Renal cortex interstitium (tissue), 11 donors: ENCODE measurements around the gene FLNC. TPM values are rescaled to one million over a fixed set of nuclear protein-coding genes. Genes with fewer than 3 reads are reported as not detected.

Experiments used
- DNase-seq, 11 donors: peaks; one replicate each; pipeline ENCODE4 v3.0.0-alpha.2; 2013; ENCODE audit warnings: low read depth in 9 of 11, low spot score in 4 of 11; ENCODE audit errors: extremely low read depth in 1 of 11
- polyA plus RNA-seq, 3 donors: library from polyadenylated mRNA; unstranded; fragments of 120-200 nt; gene quantifications; one replicate each; pipeline ENCODE4 v1.2.1, GENCODE V29; 2013; ENCODE audit not compliant: insufficient read length in 3 of 3

FLNC gene
- polyA plus RNA-seq, 3 donors = 11.2 to 23.6 (median 17.8) TPM

GRCh38 chr7:128902761-128903585 lies 72.8 kb downstream of the FLNC start:
- no peak for DNase-seq

GRCh38 chr7:128903621-128904361 lies 73.6 kb downstream of the FLNC start:
- no peak for DNase-seq

- no peak for DNase-seq
These were observed 74.4 kb downstream of the FLNC start for GRCh38 chr7:128904381-128905197.

DNA sequence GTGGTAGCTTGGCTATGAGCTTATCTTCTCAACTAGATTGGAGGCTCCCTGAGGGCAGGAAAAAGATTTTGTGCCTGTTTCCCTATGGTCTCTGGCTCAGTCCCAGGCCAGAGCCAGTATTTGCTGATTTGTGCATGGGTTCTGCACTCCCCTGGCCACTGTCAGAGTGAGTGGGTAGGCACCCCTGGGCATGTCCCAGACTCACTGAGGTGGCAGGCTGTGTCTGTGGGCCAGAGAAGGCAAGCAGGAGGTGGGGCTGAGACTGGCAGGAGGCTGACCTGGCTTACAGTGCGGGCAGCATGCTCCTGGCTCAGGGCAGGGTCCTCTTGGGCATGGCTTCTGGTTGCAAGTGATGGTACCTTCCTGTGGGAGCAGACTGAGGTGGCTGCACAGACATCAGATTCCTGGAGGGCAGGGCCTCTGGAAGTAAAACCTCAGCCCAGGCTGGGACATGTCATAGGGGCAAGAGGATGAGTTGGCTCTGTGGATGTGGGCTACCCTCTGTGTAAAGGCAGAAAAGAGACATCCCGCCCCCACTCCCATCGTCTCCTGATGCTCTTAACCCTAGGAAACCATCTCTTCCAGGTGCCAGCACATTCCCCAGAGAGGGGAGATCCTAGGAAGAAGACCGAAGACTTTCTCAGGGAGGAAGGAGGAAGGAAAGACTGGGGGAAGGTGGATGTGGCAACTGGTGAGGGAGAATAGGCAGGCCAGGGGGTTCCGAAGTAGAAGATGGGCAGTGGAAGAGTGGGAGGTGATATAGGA lies 76.0 kb downstream of the FLNC start:
- no peak for DNase-seq

- no peak for DNase-seq
These were observed 76.8 kb downstream of the FLNC start for GRCh38 chr7:128906766-128907559.

Other genes with a start within 250 kb of the FLNC start
- gene GARIN1A, start 158.1 kb upstream of the FLNC start, polyA plus RNA-seq = 1 to 10 TPM; 2.4 to 4.3 (median 2.7) TPM
- gene CALU, start 91.0 kb upstream of the FLNC start, polyA plus RNA-seq = 100 to 1,000 TPM; 167 to 207 (median 204) TPM
- gene OPN1SW, start 54.6 kb upstream of the FLNC start, polyA plus RNA-seq = 1 to 10 TPM; 1.0 to 1.7 (median 1.5) TPM
- 10 to 100 TPM; 16.1 to 22.8 (median 22.5) TPM for gene CCDC136, start 38.4 kb upstream of the FLNC start, polyA plus RNA-seq
- gene ATP6V1F, start 32.5 kb downstream of the FLNC start, polyA plus RNA-seq = 100 to 1,000 TPM; 224 to 261 (median 241) TPM
- 10 to 100 TPM; 15.0 to 32.4 (median 21.4) TPM for gene KCP, start 80.3 kb downstream of the FLNC start, polyA plus RNA-seq
- 10 to 100 TPM in 1 of 3 donors, 1 to 10 TPM in 2; 7.3 to 10.3 (median 9.1) TPM for gene IRF5, start 107.5 kb downstream of the FLNC start, polyA plus RNA-seq
- gene TNPO3, start 224.7 kb downstream of the FLNC start, polyA plus RNA-seq = 10 to 100 TPM; 42.0 to 47.7 (median 45.1) TPM